ENCODE data around the gene KRTAP10-5. TPM values are rescaled to one million over a fixed set of nuclear protein-coding genes. Genes with fewer than 3 reads are reported as not detected.

KRTAP10-5 gene
- total RNA-seq, 1 donor from 2014 or later: not detected

- TF ChIP-seq, protein P1, sequence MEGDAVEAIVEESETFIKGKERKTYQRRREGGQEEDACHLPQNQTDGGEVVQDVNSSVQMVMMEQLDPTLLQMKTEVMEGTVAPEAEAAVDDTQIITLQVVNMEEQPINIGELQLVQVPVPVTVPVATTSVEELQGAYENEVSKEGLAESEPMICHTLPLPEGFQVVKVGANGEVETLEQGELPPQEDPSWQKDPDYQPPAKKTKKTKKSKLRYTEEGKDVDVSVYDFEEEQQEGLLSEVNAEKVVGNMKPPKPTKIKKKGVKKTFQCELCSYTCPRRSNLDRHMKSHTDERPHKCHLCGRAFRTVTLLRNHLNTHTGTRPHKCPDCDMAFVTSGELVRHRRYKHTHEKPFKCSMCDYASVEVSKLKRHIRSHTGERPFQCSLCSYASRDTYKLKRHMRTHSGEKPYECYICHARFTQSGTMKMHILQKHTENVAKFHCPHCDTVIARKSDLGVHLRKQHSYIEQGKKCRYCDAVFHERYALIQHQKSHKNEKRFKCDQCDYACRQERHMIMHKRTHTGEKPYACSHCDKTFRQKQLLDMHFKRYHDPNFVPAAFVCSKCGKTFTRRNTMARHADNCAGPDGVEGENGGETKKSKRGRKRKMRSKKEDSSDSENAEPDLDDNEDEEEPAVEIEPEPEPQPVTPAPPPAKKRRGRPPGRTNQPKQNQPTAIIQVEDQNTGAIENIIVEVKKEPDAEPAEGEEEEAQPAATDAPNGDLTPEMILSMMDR (IDR thresholded peaks at IDR 0.05): no peak
- Histone ChIP-seq H3K9me3 (no peaks in the 10 kb centered on the region), H3K27ac (no peak overlapping the region), H3K36me3 (no peaks in the 10 kb centered on the region), H3K27me3 (no peaks in the 10 kb centered on the region), H3K4me1 (no peaks in the 10 kb centered on the region), H3K4me3 (no peak overlapping the region)
- DNase-seq (ENCODE audit: low spot score in 2 of 2): no peak
- intact Hi-C loops (cut with DNase I): no loop called here
Observed at GRCh38 chr21:44589586-44590305, 9.3 kb upstream of the KRTAP10-5 start.

DNA sequence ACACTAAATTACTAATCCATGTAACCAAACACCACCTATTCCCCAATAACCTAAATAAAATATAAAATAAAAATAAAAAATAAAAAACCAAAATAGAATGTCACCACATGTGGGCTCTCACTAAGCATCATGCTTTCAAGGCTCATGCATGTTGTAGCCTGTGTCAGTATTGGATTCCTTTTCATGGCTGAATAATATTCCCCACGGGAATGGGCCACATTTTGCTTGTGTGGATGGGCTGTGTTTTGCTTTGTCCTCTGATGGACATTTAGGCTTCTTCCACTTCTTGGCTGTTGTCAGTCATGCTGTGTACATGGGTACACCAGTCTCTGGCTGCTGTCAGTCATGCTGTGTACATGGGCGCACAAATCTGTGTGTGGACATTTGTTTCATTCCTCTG is 8.7 kb upstream of the KRTAP10-5 start:
- no peak for DNase-seq (ENCODE audit: low spot score in 2 of 2)
- Histone ChIP-seq H3K36me3 (no peaks in the 10 kb centered on the region), H3K4me1 (no peaks in the 10 kb centered on the region), H3K4me3 (no peak overlapping the region), H3K27me3 (no peaks in the 10 kb centered on the region), H3K27ac (no peak overlapping the region), H3K9me3 (no peaks in the 10 kb centered on the region)
- TF ChIP-seq, protein P1 (IDR thresholded peaks at IDR 0.05): no peak
- intact Hi-C loops (cut with DNase I): no loop called here

DNA sequence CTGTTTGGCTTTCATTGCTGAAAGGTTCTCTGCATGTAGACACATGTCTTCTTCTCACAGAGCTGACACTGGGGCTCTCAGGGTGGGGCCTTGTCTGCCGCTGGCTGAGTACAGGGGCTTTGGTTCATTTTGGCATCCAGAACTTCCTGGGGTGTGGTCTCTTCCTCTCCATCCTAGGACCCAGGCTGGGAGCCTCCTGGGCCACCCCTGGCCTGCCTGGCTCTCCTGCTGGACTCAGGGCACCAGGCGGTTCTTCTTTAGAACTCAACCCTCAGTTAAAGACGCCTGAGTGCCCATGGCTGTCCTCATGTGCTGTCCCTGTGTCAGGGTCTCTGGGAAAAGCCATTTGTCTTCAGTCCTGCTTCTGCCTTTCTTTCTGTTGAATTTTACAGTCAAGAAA is 5.5 kb upstream of the KRTAP10-5 start:
- no peak overlapping the region for H3K4me3 ChIP-seq
- intact Hi-C loops (cut with DNase I): no loop called here
- no peak for DNase-seq (ENCODE audit: low spot score in 2 of 2)
- TF ChIP-seq, protein P1 (IDR thresholded peaks at IDR 0.05): no peak
- no peaks in the 10 kb centered on the region for H3K27me3 ChIP-seq
- H3K27ac ChIP-seq: no peak overlapping the region
- no peaks in the 10 kb centered on the region for H3K36me3 ChIP-seq
- peaks cover 3 to 5% of the 10 kb centered on the region in 2 donors for H3K9me3 ChIP-seq
- H3K4me1 ChIP-seq: no peaks in the 10 kb centered on the region

- Histone ChIP-seq H3K27me3 (no peaks in the 10 kb centered on the region), H3K27ac (no peak overlapping the region), H3K36me3 (no peaks in the 10 kb centered on the region), H3K9me3 (peaks cover 3 to 7% of the 10 kb centered on the region in 2 donors), H3K4me3 (no peak overlapping the region), H3K4me1 (no peaks in the 10 kb centered on the region)
- intact Hi-C loops (cut with DNase I): no loop called here
- TF ChIP-seq, protein P1 (IDR thresholded peaks at IDR 0.05): no peak
- no peak for DNase-seq (ENCODE audit: low spot score in 2 of 2)
Observed at GRCh38 chr21:44583800-44584147, 3.4 kb upstream of the KRTAP10-5 start.

GRCh38 chr21:44583089-44583799 is 2.8 kb upstream of the KRTAP10-5 start:
- no peaks in the 10 kb centered on the region for H3K27me3 ChIP-seq
- TF ChIP-seq, protein P1 (IDR thresholded peaks at IDR 0.05): no peak
- no peak for DNase-seq (ENCODE audit: low spot score in 2 of 2)
- no peaks in the 10 kb centered on the region for H3K36me3 ChIP-seq
- peaks cover 3 to 7% of the 10 kb centered on the region in 2 donors for H3K9me3 ChIP-seq
- no peaks in the 10 kb centered on the region for H3K4me1 ChIP-seq
- no peak overlapping the region for H3K27ac ChIP-seq
- intact Hi-C loops (cut with DNase I): no loop called here
- no peak overlapping the region for H3K4me3 ChIP-seq
